Measurements from ENCODE around the gene SNORC. TPM values are rescaled to one million over a fixed set of nuclear protein-coding genes. Genes with fewer than 3 reads are reported as not detected.

The SNORC gene
- polyA plus RNA-seq, 1 of the 3 experiments (the other 2 are of a cell fraction): 1.2 TPM

DNA sequence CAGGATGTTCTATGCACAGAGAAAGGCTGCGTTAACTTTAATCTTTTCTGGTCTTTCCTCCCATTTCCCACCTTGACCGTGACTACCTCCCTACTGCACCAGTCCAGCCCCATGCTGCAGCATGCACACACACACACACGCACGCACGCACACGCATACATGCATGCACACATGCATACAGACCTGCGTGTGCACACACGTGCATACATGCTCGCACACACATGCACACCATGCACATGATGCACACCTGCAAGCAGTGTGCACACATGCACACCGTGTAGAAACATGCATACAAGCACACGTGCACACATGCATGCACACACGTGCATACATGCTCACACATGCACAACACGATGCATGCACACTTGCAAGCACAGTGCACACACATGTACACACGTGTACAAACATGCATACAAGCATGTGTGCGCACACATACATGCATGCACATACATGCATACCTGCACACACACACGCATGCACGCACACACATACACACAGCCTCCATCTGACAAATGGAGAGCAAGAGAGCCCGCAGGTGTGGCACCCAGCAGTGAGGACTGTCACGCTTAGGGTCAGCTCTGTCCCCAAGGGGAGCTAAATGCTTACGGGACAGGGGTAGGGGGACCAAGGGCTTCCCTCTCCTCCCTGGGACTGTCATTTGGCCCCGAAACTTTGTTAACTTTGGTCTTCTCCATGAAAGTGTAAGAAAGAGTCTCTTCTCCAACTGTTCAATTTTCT, 18.2 kb downstream of the SNORC start:
- Histone ChIP-seq H4K20me1 (ENCODE audit: insufficient read depth) (no peaks in the 10 kb centered on the region), H3K4me2 (no peak overlapping the region), H3K9me3 (no peaks in the 10 kb centered on the region), H3K27me3 (ENCODE audit: insufficient read depth) (no peaks in the 10 kb centered on the region), H3K9ac (no peak overlapping the region), H3K9me2 (no peaks in the 10 kb centered on the region), H3K27ac (ENCODE audit: low read depth in 2 of 2, low read length in 1 of 2) (no peak overlapping the region), H3F3A (replicated peaks; ENCODE audit: insufficient read depth) (no peaks in the 10 kb centered on the region), H3K4me1 (ENCODE audit: control insufficient read depth in 1 of 2, insufficient read depth in 2 of 2, low read depth in 1 of 2, low read length in 1 of 2) (no peaks in the 10 kb centered on the region; a peak in 1 of 4 replicates), H3K4me3 (ENCODE audit: low read depth in 2 of 2, low read length in 1 of 2) (no peak overlapping the region), H3K79me2 (ENCODE audit: insufficient read depth) (no peaks in the 10 kb centered on the region), H3K36me3 (replicated peaks in 1 of 2; ENCODE audit: control insufficient read depth in 1 of 2, insufficient read depth in 2 of 2, low read length in 1 of 2) (no peaks in the 10 kb centered on the region), H2AFZ (ENCODE audit: low read depth) (no peak overlapping the region)
- no peak for DNase-seq
- ChIA-PET POLR2A (no interaction called here), CTCF (interaction anchor here (1.4 kb wide), 1 partner anchor 40 kb away, joined by 4 read pairs; no protein-coding TSS in a partner anchor)
- WGBS (ENCODE audit: low lambda C conversion rate): 78% methylated on average over 21 of the region's 21 CpGs
- TF ChIP-seq, protein P1, sequence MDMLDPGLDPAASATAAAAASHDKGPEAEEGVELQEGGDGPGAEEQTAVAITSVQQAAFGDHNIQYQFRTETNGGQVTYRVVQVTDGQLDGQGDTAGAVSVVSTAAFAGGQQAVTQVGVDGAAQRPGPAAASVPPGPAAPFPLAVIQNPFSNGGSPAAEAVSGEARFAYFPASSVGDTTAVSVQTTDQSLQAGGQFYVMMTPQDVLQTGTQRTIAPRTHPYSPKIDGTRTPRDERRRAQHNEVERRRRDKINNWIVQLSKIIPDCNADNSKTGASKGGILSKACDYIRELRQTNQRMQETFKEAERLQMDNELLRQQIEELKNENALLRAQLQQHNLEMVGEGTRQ (IDR thresholded peaks at IDR 0.05; ENCODE audit: borderline replicate concordance, low read depth, low read length): no peak
- TF ChIP-seq EZH2phosphoT487 (IDR thresholded peaks at IDR 0.05; ENCODE audit: borderline replicate concordance, low read depth) (no peak), MXI1 (IDR thresholded peaks at IDR 0.05; ENCODE audit: low read depth, low read length) (no peak), JUND (IDR thresholded peaks at IDR 0.05) (no peak), MEF2A (IDR thresholded peaks at IDR 0.05; ENCODE audit: borderline replicate concordance, low read depth) (no peak), NFIC (IDR thresholded peaks at IDR 0.05; ENCODE audit: borderline replicate concordance) (no peak), EP300 (IDR thresholded peaks at IDR 0.05; ENCODE audit: borderline replicate concordance in 1 of 2, low read depth in 1 of 2, low read length in 1 of 2) (no peak), TCF12 (IDR thresholded peaks at IDR 0.05) (no peak), FOXM1 (IDR thresholded peaks at IDR 0.05; ENCODE audit: low read depth) (no peak)
- TF ChIP-seq, protein P2, sequence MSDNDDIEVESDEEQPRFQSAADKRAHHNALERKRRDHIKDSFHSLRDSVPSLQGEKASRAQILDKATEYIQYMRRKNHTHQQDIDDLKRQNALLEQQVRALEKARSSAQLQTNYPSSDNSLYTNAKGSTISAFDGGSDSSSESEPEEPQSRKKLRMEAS (IDR thresholded peaks at IDR 0.05; ENCODE audit: low read depth): no peak
- TF ChIP-seq, protein P3, sequence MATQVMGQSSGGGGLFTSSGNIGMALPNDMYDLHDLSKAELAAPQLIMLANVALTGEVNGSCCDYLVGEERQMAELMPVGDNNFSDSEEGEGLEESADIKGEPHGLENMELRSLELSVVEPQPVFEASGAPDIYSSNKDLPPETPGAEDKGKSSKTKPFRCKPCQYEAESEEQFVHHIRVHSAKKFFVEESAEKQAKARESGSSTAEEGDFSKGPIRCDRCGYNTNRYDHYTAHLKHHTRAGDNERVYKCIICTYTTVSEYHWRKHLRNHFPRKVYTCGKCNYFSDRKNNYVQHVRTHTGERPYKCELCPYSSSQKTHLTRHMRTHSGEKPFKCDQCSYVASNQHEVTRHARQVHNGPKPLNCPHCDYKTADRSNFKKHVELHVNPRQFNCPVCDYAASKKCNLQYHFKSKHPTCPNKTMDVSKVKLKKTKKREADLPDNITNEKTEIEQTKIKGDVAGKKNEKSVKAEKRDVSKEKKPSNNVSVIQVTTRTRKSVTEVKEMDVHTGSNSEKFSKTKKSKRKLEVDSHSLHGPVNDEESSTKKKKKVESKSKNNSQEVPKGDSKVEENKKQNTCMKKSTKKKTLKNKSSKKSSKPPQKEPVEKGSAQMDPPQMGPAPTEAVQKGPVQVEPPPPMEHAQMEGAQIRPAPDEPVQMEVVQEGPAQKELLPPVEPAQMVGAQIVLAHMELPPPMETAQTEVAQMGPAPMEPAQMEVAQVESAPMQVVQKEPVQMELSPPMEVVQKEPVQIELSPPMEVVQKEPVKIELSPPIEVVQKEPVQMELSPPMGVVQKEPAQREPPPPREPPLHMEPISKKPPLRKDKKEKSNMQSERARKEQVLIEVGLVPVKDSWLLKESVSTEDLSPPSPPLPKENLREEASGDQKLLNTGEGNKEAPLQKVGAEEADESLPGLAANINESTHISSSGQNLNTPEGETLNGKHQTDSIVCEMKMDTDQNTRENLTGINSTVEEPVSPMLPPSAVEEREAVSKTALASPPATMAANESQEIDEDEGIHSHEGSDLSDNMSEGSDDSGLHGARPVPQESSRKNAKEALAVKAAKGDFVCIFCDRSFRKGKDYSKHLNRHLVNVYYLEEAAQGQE (IDR thresholded peaks at IDR 0.05; ENCODE audit: low read depth, low read length): no peak
